ENCODE measurements around the gene PABPC1L.
A peak's percentile ranks its signal among the peaks of the same experiment; 100 is the strongest.

PABPC1L gene

GRCh38 chr20:44936510-44936909 is 26.6 kb downstream of the PABPC1L start:
- TF ChIP-seq POLR2A (IDR thresholded peaks at IDR 0.05; ENCODE audit: low read depth, low read length) (no peak), TAF1 (IDR thresholded peaks at IDR 0.05; ENCODE audit: low read depth, low read length) (no peak), SPI1 (IDR thresholded peaks at IDR 0.05; ENCODE audit: low read depth, low read length) (no peak), PAX5 (IDR thresholded peaks at IDR 0.05; ENCODE audit: insufficient read depth, low read length, severe bottlenecking) (no peak), POLR2AphosphoS5 (IDR thresholded peaks at IDR 0.05; ENCODE audit: low read depth, low read length) (no peak), POU2F2 (IDR thresholded peaks at IDR 0.05; ENCODE audit: low read depth, low read length) (no peak)
- DNase-seq (ENCODE audit: insufficient read length, low spot score) (no peak), FAIRE-seq (no peak)

GRCh38 chr20:44938637-44939036 is 28.8 kb downstream of the PABPC1L start:
- FAIRE-seq, result no peak
- no peak for DNase-seq (ENCODE audit: insufficient read length, low spot score)
- TF ChIP-seq TAF1 (IDR thresholded peaks at IDR 0.05; ENCODE audit: low read depth, low read length) (no peak), PAX5 (IDR thresholded peaks at IDR 0.05; ENCODE audit: insufficient read depth, low read length, severe bottlenecking) (no peak), SPI1 (IDR thresholded peaks at IDR 0.05; ENCODE audit: low read depth, low read length) (no peak), POU2F2 (IDR thresholded peaks at IDR 0.05; ENCODE audit: low read depth, low read length) (no peak), POLR2AphosphoS5 (IDR thresholded peaks at IDR 0.05; ENCODE audit: low read depth, low read length) (no peak), POLR2A (IDR thresholded peaks at IDR 0.05; ENCODE audit: low read depth, low read length) (no peak)

DNA sequence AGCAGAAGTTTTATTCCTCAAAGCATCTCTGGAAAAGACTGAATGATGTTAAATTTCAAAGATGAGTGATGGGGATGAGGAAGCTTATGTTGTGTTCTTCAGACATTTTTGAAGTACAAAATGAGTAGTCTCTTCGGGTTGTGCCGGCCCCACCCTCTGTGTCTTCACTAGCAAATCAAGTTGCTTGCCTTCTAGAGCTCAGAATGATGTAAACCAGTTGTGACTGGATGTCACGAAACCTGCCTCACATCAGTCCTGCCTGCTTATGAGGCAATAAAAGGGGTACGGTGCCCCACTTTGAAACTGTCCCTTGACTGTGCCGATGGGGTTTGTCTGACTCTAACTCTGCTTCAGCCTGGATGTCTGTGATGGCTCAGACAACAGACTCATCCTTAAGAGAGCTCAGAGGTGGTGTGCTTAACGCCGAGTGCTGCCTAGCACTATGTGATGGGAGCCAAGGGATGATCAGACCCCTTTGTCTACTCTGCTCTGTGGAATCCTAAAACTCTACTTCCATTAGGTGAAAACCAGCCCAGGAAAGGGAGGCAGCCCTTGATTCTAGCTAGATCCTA is 31.3 kb downstream of the PABPC1L start:
- FAIRE-seq, result no peak
- TF ChIP-seq POLR2A (IDR thresholded peaks at IDR 0.05; ENCODE audit: low read depth, low read length) (no peak), PAX5 (IDR thresholded peaks at IDR 0.05; ENCODE audit: insufficient read depth, low read length, severe bottlenecking) (no peak), POU2F2 (IDR thresholded peaks at IDR 0.05; ENCODE audit: low read depth, low read length) (no peak), TAF1 (IDR thresholded peaks at IDR 0.05; ENCODE audit: low read depth, low read length) (no peak), SPI1 (IDR thresholded peaks at IDR 0.05; ENCODE audit: low read depth, low read length) (no peak), POLR2AphosphoS5 (IDR thresholded peaks at IDR 0.05; ENCODE audit: low read depth, low read length) (peak; percentile 49; the same call in 1 of the 2 replicates)
- no peak for DNase-seq (ENCODE audit: insufficient read length, low spot score)

DNA sequence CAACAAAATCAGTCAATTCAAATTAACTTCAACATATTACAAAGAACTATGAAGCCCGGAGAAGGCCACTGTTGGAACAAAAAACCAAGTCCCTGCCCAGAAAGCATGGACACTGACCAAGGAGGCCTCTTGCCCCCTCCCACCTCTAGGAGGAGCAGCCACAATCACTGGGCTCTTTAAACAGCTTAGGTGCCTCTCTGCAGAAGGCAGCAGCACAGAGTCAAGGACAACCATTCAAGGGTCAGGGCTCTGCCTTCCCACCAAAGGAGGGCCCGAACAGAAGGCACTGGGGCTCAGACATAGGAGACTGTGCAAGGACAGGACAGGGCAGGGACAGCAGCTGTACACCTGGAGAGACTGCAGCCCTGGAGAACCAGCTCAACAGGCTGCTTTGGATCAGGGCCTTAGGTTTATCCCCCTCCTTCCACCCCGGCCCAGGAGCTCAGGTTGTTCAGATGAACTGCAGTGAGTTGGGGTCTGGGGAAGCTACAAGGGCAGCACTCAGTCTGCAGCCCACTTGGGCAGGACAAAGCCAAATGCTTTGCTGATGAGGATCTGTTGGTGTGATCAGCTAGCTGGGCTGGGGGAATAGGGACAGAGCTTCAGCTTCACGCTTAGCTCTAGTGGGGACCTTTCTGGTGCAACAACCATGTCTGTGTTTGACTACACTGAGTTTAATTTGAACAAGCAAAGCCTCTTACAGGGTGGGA is 32.6 kb downstream of the PABPC1L start:
- DNase-seq (ENCODE audit: insufficient read length, low spot score) (no peak), FAIRE-seq (no peak)
- TF ChIP-seq TAF1 (IDR thresholded peaks at IDR 0.05; ENCODE audit: low read depth, low read length), result no peak
- no peak for TF ChIP-seq POU2F2 (IDR thresholded peaks at IDR 0.05; ENCODE audit: low read depth, low read length)
- TF ChIP-seq SPI1 (IDR thresholded peaks at IDR 0.05; ENCODE audit: low read depth, low read length), result no peak
- no peak for TF ChIP-seq POLR2AphosphoS5 (IDR thresholded peaks at IDR 0.05; ENCODE audit: low read depth, low read length)

GRCh38 chr20:44943828-44944227 is 34.0 kb downstream of the PABPC1L start:
- no peak for DNase-seq (ENCODE audit: insufficient read length, low spot score)
- no peak for FAIRE-seq
- TF ChIP-seq PAX5 (IDR thresholded peaks at IDR 0.05; ENCODE audit: insufficient read depth, low read length, severe bottlenecking) (no peak), SPI1 (IDR thresholded peaks at IDR 0.05; ENCODE audit: low read depth, low read length) (no peak), POLR2A (IDR thresholded peaks at IDR 0.05; ENCODE audit: low read depth, low read length) (no peak), POLR2AphosphoS5 (IDR thresholded peaks at IDR 0.05; ENCODE audit: low read depth, low read length) (no peak), TAF1 (IDR thresholded peaks at IDR 0.05; ENCODE audit: low read depth, low read length) (no peak), POU2F2 (IDR thresholded peaks at IDR 0.05; ENCODE audit: low read depth, low read length) (no peak)

- DNase-seq (ENCODE audit: insufficient read length, low spot score) (no peak), FAIRE-seq (no peak)
- TF ChIP-seq SPI1 (IDR thresholded peaks at IDR 0.05; ENCODE audit: low read depth, low read length) (no peak), TAF1 (IDR thresholded peaks at IDR 0.05; ENCODE audit: low read depth, low read length) (no peak), PAX5 (IDR thresholded peaks at IDR 0.05; ENCODE audit: insufficient read depth, low read length, severe bottlenecking) (no peak), POLR2AphosphoS5 (IDR thresholded peaks at IDR 0.05; ENCODE audit: low read depth, low read length) (no peak), POLR2A (IDR thresholded peaks at IDR 0.05; ENCODE audit: low read depth, low read length) (no peak), POU2F2 (IDR thresholded peaks at IDR 0.05; ENCODE audit: low read depth, low read length) (no peak)
Observed at GRCh38 chr20:44945261-44945660, 35.4 kb downstream of the PABPC1L start.

DNA sequence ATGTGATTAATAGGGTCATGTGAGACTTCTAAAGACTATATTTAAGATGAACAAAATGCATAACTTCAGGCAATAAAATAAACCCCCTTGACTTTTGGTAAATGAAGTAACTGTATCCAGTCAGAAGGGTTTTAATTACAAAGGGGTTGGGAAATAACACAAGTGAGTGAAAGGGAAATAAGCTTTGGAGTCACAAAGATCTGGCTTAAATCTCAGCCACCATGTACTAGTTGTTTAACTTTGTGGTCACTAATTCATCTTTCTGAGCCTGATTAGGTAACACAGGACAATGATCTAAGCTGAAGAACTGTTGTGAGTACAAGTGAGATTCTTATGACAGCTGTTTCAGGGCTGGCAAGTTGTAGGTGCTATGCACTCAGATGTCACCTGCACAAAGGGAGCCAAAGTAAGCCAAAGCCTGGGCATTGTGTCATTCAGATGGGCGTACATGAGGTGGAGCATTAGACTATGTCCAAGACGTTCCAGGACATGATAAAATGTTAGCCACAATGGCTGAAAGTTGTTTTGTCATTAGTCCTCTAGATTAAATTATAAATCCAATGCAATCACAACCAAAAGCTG is 36.5 kb downstream of the PABPC1L start:
- DNase-seq (ENCODE audit: insufficient read length, low spot score), result no peak
- no peak for FAIRE-seq
- no peak for TF ChIP-seq PAX5 (IDR thresholded peaks at IDR 0.05; ENCODE audit: insufficient read depth, low read length, severe bottlenecking)
- no peak for TF ChIP-seq TAF1 (IDR thresholded peaks at IDR 0.05; ENCODE audit: low read depth, low read length)
- no peak for TF ChIP-seq SPI1 (IDR thresholded peaks at IDR 0.05; ENCODE audit: low read depth, low read length)
- TF ChIP-seq POU2F2 (IDR thresholded peaks at IDR 0.05; ENCODE audit: low read depth, low read length), result no peak
- TF ChIP-seq POLR2A (IDR thresholded peaks at IDR 0.05; ENCODE audit: low read depth, low read length), result no peak
- no peak for TF ChIP-seq POLR2AphosphoS5 (IDR thresholded peaks at IDR 0.05; ENCODE audit: low read depth, low read length)

GRCh38 chr20:44948107-44948506 is 38.2 kb downstream of the PABPC1L start:
- FAIRE-seq, result no peak
- no peak for DNase-seq (ENCODE audit: insufficient read length, low spot score)
- TF ChIP-seq TAF1 (IDR thresholded peaks at IDR 0.05; ENCODE audit: low read depth, low read length) (no peak), SPI1 (IDR thresholded peaks at IDR 0.05; ENCODE audit: low read depth, low read length) (no peak), PAX5 (IDR thresholded peaks at IDR 0.05; ENCODE audit: insufficient read depth, low read length, severe bottlenecking) (no peak), POU2F2 (IDR thresholded peaks at IDR 0.05; ENCODE audit: low read depth, low read length) (no peak), POLR2AphosphoS5 (IDR thresholded peaks at IDR 0.05; ENCODE audit: low read depth, low read length) (no peak), POLR2A (IDR thresholded peaks at IDR 0.05; ENCODE audit: low read depth, low read length) (no peak)

DNA sequence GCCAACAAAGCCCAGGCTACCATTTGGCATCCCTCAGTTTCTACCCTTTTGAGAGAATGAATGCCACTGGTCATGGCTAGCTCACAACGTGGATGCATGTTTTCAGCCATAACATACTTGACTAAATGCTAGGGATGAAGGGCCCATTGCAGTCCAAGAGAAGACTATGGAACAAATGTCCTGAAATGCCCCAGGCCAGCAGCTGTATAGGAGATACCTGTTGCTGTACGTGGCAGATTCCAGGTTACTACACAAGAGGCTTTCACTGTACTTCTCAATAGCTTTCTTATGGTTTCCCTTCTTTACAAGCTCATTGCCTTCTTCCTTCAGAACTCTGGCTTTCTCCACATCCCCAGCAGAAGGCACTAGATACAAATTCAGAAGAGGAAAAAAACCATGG is 38.7 kb downstream of the PABPC1L start:
- DNase-seq (ENCODE audit: insufficient read length, low spot score) (no peak), FAIRE-seq (no peak)
- TF ChIP-seq SPI1 (IDR thresholded peaks at IDR 0.05; ENCODE audit: low read depth, low read length) (no peak), POU2F2 (IDR thresholded peaks at IDR 0.05; ENCODE audit: low read depth, low read length) (no peak), PAX5 (IDR thresholded peaks at IDR 0.05; ENCODE audit: insufficient read depth, low read length, severe bottlenecking) (no peak), TAF1 (IDR thresholded peaks at IDR 0.05; ENCODE audit: low read depth, low read length) (no peak)
